Urothelium cell line (cell line): ENCODE data around the gene SUCLG2.

Experiments used
- DNase-seq: peaks from one replicate; pipeline ENCODE4 v3.0.0; 2011; ENCODE audit warnings: low spot score, mixed read lengths
- FAIRE-seq: peaks from 2 replicates; lab custom pipeline; 2011; peaks lifted over from hg19 to GRCh38; lab: Jason Lieb, UNC

The SUCLG2 gene

DNA sequence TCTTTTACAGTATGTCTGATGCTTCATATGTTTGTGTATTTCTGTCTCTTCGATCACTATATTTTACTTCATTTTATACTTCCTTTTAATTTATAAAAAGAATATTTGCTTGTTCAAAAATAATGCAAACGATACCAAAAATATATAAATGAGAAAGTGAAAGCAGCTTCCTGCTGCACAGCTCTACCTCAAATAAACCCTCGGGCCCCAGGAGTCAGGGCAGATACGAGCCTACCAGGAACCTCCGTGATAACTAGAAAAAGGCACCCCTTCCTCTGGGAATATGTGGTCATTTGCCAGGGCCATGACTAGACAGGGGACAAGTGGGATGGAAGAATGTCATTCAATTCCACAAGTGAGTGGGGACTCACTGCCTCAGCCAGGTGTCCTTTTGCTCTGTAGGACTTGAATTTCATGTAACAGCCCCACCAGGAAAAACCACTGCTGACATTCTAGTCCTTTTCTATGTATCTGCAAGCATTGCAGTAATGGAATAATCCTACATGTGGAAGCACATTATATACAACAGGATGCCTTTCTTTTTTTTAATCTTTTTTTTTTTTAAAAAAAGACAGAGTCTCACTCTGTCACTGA, 133.3 kb downstream of the SUCLG2 start:
- DNase-seq (no peak), FAIRE-seq (no peak)

DNA sequence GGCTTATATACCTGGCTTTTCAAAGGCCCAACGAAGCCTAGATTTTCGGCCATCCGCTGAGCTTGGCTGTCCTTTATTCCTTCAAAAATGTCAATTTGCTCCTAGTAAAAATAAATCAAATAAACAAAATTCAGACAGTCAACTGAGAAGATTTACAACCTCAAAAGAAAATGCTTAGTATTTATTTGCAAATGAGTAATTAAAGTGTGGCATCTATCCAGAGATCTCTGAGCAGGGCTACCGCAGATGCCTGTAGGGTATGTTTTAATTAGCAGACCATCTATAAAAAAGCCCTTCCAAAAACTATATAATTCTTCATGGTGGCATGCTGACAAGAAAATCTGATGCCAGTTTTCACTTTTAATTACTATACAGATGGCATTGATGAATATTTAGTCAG, 136.2 kb downstream of the SUCLG2 start:
- DNase-seq (no peak), FAIRE-seq (no peak)

DNA sequence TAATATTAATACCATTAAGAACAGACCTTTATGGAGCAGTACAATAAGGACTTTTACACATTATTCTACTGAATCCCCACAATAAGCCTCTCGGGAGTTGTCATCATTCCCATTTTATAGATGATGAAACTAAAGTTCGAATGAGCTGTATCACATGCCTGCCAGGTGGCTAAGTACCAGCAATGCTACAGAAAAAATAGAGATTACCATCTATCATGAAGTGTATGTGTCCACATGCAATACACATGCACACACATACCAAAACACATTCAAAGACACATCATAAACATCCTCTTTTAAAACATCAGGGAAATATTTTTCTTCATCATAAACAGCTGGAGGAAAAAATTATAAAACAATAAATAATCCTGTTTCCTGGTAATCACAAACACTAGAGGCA, 136.6 kb downstream of the SUCLG2 start:
- DNase-seq (no peak), FAIRE-seq (no peak)

DNA sequence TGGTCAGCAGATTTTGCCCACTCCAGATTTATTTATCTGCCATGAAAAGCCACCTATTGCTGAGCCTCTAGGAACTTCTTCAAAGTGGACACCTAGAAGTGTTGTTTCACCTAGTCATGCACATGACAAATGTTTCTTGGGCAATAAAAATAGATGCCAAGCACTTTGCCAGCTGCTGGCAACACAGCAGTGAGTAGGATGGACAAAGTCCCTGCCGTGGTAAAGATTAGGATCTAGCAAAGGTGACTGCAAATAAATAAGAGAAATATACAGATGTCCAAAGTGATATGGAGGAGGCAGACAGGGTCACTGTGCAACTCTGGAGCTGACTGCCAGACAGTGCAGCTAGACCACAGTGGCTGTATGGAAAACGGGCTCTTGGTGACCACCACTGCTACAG, 137.9 kb downstream of the SUCLG2 start:
- DNase-seq (no peak), FAIRE-seq (no peak)

- FAIRE-seq: no peak
- DNase-seq: no peak
Measured at GRCh38 chr3:67515778-67516177, 138.6 kb downstream of the SUCLG2 start.

DNA sequence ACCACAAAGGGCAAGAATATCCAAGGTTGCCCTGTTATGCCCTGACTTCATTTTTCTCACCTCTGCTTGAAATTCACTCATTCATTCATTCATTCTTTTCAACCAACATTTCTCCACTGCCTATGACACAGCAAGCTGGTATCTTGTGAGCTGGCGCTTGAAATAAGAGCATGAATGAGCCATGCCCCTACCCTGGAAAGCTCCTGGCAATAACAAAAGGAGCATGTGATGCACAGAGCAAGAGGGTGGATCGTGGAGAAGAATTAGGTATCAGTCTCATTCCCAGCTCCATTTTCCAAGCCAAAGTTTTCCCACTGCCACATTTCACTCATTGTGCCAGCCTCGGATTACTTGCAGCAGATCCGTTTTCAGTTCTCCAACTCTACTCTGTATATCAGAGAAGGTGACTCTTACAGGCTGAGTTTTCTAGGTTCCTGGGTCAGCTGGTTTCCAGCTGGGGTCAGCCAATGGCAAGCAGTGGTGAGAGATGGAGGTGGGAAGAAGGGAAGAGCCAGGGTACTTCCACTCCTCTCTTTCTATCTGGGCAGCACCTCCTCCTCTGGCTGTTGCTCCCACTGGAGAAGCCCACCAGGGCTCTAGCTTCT, 144.8 kb downstream of the SUCLG2 start:
- FAIRE-seq (no peak), DNase-seq (no peak)

DNA sequence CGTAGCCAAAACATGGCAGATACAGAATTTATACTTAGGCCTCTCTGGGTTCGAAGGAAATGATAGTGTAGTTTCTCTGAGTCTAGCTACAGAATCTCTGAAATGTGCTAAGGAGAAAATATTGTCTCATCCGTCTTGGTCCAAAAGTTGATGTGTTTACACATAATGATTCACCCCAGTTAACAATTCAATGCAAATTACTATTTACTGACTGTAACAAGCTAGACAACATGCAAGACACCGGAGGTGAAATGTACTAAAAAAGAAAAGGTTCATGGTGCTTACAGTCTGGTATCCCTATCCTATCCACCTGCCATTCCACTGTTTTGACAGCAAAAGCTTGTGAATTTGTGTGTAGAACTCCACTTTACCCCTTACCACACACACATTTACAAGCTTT, 146.8 kb downstream of the SUCLG2 start:
- no peak for DNase-seq
- no peak for FAIRE-seq

DNA sequence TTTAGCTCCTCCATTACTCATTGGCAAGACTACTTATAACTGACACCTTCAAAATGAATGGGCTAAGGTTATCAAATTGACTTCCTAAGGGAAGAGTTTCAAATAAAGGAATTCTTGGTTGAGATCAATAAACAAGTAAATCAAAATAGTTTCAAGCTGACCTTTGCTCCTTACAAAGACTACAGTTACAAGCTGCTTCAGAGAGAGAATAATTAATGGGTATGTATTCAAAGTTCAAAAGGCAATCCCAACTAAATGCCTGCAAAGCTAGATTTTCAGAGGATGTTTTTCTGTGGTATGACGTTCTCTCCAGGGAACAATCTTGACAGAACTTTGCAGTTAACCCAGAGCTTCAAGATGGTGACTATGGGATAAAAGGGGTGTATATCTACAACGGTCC, 153.7 kb downstream of the SUCLG2 start:
- FAIRE-seq (no peak), DNase-seq (no peak)

DNA sequence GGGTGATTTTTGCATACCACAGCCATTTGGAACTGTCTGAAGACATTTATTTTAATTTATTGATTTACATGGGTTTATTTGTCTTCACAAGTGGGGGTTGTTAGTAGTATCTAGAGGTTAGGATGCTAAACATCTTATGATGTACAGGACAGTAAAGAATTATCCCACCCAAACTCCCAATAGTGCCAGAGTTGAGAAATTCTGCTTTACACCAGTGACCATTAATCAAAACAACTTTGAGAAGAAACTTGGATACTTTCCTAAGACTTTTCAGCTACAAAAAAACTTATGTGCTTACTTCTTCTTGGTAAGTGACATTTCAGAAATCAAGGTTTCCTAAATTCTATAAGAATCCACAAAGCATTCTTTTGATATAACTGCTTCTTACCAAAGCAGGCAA, 156.7 kb downstream of the SUCLG2 start:
- DNase-seq (no peak), FAIRE-seq (no peak)

- DNase-seq (no peak), FAIRE-seq (no peak)
Measured at GRCh38 chr3:67495751-67496150, 158.7 kb downstream of the SUCLG2 start.

DNA sequence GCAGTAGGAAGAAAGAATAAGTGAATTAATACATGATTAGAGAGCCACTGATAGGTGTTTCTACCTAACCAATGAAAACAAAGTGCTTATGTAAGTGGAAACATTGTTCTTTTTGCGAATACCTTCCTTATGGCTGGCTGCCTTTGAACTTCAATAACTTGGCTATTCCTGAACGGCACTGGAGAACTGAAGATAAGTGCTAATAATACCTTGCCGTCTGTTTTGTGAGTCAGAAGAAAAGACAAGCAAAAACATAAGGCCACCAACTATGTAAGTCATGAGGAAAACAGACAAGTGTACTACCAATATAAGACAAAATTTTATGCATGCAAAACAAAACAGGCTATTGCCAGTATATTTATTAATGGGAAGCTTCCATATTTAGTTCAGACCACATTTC, 160.6 kb downstream of the SUCLG2 start:
- no peak for DNase-seq
- no peak for FAIRE-seq

DNA sequence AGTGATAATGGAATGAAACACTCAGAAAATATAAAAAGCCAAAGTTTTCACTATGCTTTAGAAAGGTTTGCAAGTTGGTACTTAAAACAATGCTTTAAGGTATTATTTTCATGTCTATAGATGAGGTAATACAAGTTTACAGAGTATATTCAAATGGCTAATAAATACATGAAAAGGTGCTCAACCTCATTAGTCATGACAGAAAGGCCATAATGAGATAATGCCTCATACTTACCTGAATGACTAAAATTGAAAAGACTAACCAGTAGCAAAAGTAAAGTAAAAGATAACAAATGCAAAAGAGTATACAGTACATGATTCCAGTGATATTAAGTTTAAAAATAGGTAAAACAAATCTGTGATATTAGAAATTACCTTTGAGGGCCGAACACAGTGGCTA, 163.8 kb downstream of the SUCLG2 start:
- no peak for FAIRE-seq
- DNase-seq: no peak

DNA sequence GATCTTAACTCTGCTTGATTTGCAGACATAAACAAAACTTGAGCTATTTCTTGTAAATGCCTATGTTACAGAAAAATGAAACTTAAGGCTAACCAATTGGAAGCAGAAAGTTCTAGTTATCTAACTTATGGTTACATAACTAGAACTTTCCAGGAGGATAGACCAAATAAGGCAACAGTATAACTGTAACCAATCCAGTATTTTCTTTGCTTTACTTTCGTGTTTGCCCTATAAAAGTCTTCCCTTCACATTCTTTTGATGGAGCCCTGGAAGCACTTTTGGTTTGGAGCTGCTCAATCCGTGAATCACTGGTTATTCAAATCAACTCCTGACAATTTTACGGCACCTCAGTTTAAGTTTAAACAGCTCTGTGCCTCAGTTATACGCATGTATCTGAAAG, 164.6 kb downstream of the SUCLG2 start:
- FAIRE-seq: no peak

DNA sequence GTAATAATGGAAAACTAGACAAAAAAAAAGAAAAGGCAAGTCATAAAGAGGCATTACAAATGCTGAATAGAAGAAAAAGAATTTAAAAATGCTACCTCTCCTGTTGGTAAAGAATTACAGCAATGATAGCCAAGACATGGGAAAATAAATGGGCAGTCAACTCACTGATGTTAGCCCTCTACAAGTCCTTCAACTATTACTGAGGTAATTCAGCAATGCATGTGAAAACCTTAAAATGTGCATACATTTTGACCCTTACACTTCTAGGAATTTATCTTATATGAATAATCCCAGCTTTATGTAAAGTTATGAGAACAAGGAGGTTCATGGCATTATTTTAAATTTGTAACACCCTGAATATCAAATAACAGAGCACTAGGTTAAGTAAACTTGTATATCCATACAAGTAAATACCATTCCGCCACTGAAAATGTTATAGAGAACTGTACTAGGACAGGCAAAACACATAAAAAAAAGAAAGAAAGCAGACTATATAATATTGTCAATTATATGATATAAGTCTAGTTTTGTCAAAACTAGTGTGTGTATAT, 166.8 kb downstream of the SUCLG2 start:
- DNase-seq (no peak), FAIRE-seq (no peak)

More for the DNA sequence above, 164.6 kb downstream of the SUCLG2 start:
- DNase-seq: no peak

GRCh38 chr3:67486883-67487282, 167.5 kb downstream of the SUCLG2 start:
- DNase-seq (no peak), FAIRE-seq (no peak)

- DNase-seq (no peak), FAIRE-seq (no peak)
Measured at GRCh38 chr3:67484085-67484484, 170.3 kb downstream of the SUCLG2 start.

DNA sequence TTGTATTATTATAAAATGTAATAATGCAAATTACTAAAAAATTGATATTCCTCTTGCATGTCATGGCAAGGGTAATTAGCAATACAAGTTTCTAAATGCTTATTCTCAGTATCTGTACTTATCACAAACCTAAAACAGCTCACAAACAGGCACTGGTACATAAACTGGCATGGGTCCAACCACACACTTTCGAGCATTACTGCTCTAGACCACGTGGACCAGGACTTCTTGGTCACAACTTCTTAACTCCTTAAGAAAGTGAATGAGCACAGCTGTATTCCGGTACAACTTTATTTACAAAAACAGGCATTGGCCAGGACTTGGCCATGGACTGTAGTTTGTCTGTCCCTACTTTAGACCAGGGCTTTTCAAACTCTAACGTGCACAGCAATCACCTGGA, 173.3 kb downstream of the SUCLG2 start:
- DNase-seq (no peak), FAIRE-seq (no peak)

- FAIRE-seq: no peak
Measured at GRCh38 chr3:67478423-67478822, 176.0 kb downstream of the SUCLG2 start.

GRCh38 chr3:67474311-67474710, 180.1 kb downstream of the SUCLG2 start:
- DNase-seq (no peak), FAIRE-seq (no peak)

More at GRCh38 chr3:67478423-67478822, 176.0 kb downstream of the SUCLG2 start:
- no peak for DNase-seq

DNA sequence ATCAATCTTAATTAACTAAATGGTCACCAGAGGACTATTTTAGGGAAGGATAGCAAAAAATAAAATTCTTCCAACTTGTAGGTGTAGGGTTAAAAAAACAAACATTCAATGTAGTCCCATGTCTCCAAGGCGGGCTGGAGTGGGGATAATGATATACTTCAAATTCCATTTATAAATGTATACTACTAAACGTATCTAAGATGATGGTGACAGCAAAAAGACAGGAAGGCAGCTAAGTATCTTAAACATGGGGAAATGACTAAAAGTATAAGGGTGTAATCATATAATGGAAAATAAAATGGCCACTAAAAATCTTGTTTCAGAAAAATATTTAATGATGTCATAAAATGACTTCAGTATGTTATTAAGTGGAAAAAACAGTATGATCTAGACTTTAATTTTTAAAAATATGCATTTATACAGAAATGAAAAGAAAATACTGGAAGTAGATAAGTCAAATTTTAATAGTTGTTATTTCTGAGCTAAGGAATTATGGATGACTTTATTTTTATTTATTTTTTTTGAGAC, 181.7 kb downstream of the SUCLG2 start:
- DNase-seq: no peak
- FAIRE-seq: no peak

DNA sequence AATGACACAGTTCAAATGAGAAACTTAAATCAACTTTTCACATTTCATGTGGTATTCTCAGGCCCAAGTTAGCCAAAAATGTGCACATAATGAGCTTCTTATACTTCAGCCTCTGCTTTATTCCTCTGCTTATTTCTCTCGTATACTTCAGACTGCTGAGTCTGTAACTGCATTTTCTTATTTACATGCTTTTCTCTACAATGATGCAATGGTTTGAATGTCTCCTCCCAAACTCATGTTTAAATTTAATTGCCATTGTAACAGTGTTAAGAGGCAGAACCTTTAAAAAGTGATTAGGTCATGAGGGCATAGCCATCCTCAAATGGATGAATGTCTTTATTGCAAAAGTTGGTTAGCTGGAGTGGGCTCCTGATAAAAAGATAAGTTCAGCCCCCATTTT, 184.2 kb downstream of the SUCLG2 start:
- FAIRE-seq: no peak
- DNase-seq: no peak

- FAIRE-seq (no peak), DNase-seq (no peak)
Measured at GRCh38 chr3:67468511-67468910, 185.9 kb downstream of the SUCLG2 start.
